Right ventricle myocardium inferior (tissue), 1 donor: ENCODE measurements around the gene UBE2U. TPM values are rescaled to one million over a fixed set of nuclear protein-coding genes. Genes with fewer than 3 reads are reported as not detected.
"Not testable (repeated sequence)": the region's sequence is repeated elsewhere in the genome, so short reads cannot be mapped to it uniquely, and the experiment has no call there.

ENCODE experiments used
- ATAC-seq: fragments of 200-7000 bp; cut with Tn5 transposase; one replicate; pipeline ENCODE4 v1.9.1; 2020; ENCODE audit warnings: mild to moderate bottlenecking, moderate library complexity
- DNase-seq: peaks from one replicate; pipeline ENCODE4 v3.0.0; 2021; ENCODE audit errors: missing footprints
- intact Hi-C: fragments of 100-400 bp; cut with DNase I; formaldehyde crosslinking; loops from one replicate; pipeline ENCODE4 v1.11.0; 2022
- total RNA-seq: library from RNA; stranded (reverse); fragmentation: NEBNext Ultra II Directional; extraction: Animal tissue kit (Norgen Biotek cat#: 25700); gene quantifications from one replicate; pipeline ENCODE4 v1.2.1, GENCODE V29; 2021
- donor health status: DM: no; HTN: yes; CAD: no; lungs with severe emphysema.

UBE2U gene
- total RNA-seq, 1 donor from 2014 or later, result 0.95 TPM

DNA sequence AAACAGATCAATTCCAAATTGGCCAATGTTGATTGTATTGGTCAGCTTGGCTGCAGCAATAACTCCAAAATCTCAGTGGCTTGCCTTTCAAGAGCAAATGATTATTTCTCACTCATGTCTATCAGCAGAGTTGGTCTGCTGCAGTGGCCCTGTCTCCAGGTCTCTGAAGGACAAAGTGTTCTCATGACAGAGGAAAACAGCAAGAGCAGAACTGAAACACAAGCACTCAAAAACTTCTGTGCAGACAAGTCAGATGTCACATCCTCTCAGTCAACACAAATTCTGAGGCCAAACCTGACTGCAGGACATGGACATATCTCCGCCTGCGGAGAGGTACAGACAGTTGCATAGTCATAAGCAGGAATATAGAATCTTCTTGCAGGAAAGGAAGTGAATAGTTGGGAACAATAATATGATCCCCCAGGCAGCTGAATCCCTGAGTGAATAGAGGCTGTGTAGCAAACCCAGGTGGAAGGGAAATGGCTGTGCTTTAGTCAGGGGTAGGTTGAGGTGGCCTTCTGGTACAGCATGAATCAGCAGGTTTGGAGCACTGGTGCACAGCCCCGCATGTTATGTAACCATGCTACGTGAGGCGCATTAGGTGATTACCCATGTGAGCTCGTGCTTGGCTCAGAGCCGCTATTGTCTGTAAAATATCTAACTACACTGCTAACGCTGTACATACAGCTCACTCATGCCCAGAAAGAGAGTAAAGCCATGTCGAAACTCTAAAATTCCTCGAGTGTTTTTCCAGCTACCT is 17.1 kb upstream of the UBE2U start:
- ATAC-seq (peak; percentile 69), DNase-seq (peak; percentile 74)
- intact Hi-C loops, result no loop called here

- intact Hi-C loops, result no loop called here
- ATAC-seq (no peak), DNase-seq (no peak)
Measured at GRCh38 chr1:64186898-64187280, 16.5 kb upstream of the UBE2U start.

GRCh38 chr1:64187646-64188045 is 15.8 kb upstream of the UBE2U start:
- ATAC-seq (no peak), DNase-seq (no peak)
- intact Hi-C loops, result no loop called here

DNA sequence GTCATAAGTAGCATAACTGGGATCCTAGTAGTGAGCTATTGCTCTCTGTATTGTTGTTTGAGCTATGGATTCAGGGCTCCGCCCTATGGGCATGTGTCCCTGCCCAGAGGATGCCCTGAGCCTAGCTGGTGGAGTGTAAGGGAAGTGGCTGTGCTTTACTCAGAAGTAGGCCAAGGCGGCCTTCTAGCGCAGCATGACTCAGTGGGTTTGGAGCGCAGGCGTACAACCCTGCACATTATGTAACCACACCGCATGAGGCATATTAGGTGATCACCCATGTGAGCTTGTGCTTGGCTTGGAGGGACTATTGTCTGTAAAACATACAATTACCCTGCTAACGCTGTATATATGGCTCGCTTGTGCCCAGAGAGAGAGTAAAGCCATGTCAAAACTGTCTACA is 11.1 kb upstream of the UBE2U start:
- intact Hi-C loops, result loop anchor here (1.0 kb wide), 1 partner anchor 16 kb away; no protein-coding TSS in a partner anchor
- DNase-seq (no peak), ATAC-seq (no peak)

GRCh38 chr1:64194168-64195080 is 9.0 kb upstream of the UBE2U start:
- no peak for DNase-seq
- no peak for ATAC-seq
- intact Hi-C loops, result no loop called here

DNA sequence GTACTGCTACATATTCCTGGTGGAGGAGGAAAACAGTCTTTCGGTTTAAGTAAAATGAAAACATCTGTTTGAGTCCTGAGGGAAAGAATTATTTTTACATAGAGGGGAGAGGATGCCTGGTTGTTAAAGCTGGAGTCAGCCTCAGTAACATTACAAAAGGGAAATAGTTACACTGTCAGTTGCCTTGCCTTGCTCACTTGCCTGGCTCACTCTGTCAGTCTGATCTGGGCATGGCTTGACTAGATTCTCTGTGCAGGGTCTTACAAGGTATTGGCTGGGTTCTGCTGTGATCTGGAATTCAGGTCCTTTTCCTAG is 8.4 kb upstream of the UBE2U start:
- intact Hi-C loops, result no loop called here
- DNase-seq (no peak), ATAC-seq (no peak)

DNA sequence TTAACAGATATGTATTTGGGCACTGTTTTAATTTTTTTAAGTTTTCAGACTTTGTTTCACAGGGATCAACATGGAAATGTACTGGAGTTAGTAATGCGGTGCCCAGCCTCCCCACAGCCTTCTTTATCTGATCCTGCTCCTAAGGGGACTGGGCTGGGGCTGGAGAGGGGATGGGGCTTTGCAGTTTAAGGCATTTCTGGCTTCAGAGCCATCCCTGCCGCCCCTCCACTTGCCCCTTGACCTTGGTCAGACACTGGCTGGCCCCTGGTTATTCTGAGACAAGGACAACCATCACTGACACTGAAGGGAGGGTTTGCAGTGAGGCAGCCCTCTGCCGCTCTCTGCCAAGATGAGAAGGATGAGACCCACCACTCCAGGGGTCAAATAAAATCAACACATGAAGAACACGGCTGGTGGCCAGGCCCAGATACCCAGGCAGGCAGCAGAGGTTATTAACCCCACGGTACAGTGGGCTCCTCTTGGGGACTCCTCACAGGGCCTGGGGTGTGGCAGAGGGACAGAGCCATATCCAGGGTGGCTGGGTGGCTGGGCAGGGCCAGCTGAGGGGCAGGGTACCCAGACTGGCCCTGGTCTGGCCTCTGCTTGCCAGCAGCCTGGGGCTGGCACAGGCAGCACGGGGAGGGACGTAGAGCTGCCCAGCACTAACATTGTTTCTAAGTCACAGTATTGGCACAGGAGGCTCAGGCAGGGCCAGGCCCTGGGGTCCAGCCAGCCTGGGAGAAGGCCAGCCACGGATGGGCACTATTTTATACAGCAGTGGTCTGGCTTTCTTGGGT is 7.2 kb upstream of the UBE2U start:
- DNase-seq (no peak), ATAC-seq (peak; percentile 82)
- intact Hi-C loops, result no loop called here

GRCh38 chr1:64197076-64197475 is 6.3 kb upstream of the UBE2U start:
- intact Hi-C loops, result no loop called here
- no peak for DNase-seq
- no peak for ATAC-seq

- ATAC-seq, result no peak
- intact Hi-C loops, result no loop called here
- no peak for DNase-seq
Measured at GRCh38 chr1:64199154-64199553, 4.3 kb upstream of the UBE2U start.

GRCh38 chr1:64200064-64200463 is 3.4 kb upstream of the UBE2U start:
- ATAC-seq, result no peak
- intact Hi-C loops, result no loop called here
- no peak for DNase-seq

DNA sequence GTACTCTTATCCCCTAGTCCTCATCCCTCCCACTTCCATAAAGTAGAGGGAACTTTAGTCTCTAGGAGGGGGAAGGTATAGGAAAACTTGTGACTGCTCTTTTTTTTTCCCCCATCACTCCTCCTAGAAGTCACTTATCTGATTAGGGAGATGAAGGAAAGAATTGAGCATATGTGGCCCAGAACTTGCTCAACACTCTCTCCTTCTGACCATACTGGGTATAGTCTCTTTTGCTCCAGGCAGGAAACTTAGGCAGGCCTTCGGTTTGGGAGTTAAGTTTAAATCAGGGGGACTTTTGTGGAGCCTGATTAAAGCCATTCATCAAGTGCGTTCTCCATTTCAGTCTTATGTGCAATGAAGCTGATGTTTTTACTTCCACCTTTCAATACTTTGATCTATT is 5.8 kb downstream of the UBE2U start:
- DNase-seq (no peak), ATAC-seq (no peak)
- intact Hi-C loops, result no loop called here

DNA sequence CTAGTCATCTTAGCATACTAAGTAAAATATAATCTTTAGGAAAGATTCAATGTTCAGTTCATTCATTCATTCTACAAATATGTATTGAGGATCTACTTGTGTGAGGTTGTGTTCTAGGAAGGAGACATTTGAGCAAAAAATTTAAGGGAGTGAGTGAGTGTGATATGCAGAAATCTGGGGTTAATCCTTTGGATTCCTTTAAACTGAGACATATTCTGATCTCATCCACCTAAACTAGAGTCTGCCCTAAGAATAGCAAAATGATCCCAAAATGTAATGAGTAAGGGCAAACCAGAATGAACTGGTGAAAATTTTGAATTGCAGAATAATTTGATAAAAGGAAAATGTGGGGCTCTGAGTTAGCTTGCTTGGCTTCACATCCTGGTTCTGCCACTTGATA is 8.6 kb downstream of the UBE2U start:
- ATAC-seq (no peak), DNase-seq (no peak)
- intact Hi-C loops, result no loop called here

DNA sequence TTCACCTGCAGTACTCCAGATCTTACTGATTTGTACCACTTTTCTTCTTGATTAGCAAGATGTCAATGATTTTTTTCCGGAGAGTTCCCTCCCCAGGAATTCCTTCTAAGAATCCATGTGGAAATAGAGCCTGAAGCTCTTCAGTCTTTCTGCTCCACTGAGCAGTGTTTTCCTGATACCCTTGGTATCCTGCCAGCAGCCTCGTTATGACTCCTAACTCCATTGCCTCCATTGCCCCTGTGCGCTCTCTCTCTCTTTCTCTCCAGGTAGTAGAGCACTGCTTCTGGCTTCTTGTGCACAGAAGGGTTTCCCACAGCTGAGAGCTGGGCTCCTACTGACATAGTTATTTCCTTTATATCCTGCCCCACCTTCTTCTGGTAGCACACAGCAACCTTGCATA is 12.2 kb downstream of the UBE2U start:
- intact Hi-C loops, result no loop called here
- DNase-seq (no peak), ATAC-seq (no peak)

- DNase-seq, result no peak
- no peak for ATAC-seq
- intact Hi-C loops, result no loop called here
Measured at GRCh38 chr1:64220241-64220640, 16.8 kb downstream of the UBE2U start.

DNA sequence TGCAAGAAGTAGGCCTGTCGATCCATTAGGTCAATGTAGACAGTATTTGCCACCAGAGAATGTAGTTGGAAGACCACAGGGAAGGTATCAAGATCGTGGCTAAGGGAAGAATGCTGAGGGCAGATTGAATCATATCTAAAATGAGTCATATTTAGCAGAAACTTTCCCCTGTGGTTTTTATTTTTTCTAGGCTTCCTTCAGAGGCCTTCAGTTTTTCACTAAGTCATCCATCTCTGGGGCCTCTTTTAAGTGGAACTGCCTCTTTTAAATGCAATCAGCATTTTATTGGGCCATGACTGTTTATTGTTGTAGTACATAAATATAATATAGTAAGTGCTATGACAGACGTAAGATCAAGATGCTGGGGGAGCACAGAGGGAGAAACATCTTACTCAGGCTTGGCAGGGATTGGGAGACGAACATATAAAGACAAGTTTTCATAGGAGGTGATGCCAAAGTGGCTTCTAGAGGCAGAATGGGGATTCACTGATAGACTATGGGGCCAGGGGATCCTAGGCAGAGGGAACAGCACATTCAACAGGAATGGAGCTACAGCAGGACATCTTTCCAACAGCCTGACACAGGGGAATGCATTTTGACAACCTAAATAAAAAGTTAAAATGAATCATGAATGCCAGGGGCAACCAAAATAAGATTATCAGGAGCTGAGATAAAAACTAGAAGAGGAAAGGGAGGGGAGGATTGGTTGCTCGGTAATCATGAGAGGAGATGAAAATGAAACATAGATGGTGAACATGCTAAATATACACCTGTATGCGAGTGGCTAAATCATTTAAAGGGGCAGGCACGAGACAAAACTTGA is 20.1 kb downstream of the UBE2U start:
- intact Hi-C loops, result no loop called here
- DNase-seq (no peak), ATAC-seq (no peak)

GRCh38 chr1:64224236-64224635 is 20.8 kb downstream of the UBE2U start:
- DNase-seq, intact Hi-C loops, ATAC-seq: not testable (repeated sequence)

GRCh38 chr1:64228167-64228957 is 24.9 kb downstream of the UBE2U start:
- no peak for DNase-seq
- no peak for ATAC-seq
- intact Hi-C loops, result no loop called here

DNA sequence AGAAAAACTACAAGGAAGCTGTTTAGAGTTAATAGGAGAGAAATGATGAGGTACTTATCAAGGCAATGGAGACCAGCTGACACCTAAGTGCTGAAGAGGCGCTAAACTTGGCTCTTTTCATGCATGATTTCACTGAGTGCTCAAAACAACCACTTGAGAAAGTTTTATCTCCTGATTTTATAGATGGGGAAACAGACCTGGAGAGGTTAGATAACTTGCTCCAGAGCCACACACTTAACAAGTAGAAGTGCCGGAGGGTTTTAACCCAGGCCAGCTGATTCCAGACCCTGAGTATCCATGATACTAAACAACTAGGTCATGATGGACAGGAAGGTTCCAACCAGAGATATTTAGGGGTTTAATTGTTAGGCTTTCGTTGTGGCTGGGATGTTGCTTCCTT is 25.9 kb downstream of the UBE2U start:
- ATAC-seq, result no peak
- no peak for DNase-seq
- intact Hi-C loops, result no loop called here
